K562 (cell line): Measurements from ENCODE around the gene NEDD4. TPM values are rescaled to one million over a fixed set of nuclear protein-coding genes. Genes with fewer than 3 reads are reported as not detected.

Source experiments
- ATAC-seq: fragments of 200-7000 bp; cut with Tn5 transposase; 3 replicates; pipeline ENCODE4 v1.9.1; 2020; ENCODE audit warnings: moderate library complexity
- BruUV-seq: library from RNA; stranded (reverse); fragments of 400-500 nt; replicated peaks from 2 replicates; lab custom pipeline; 2021; lab: Mats Ljungman, UMichigan
- CTCF ChIA-PET: fragments of 300-600 bp; formaldehyde crosslinking; extraction: SDS; loops from one replicate; lab custom pipeline; 2021; ENCODE audit warnings: low intra/inter-chr PET ratio; lab: Yijun Ruan, JAX
- POLR2A ChIA-PET: fragments of 300-600, 350-650 bp; sonication (Branson Sonifier 250); formaldehyde crosslinking; extraction: SDS; loops from one replicate; lab custom pipeline; 2021; ENCODE audit warnings: antibody characterized with exemption, inconsistent platforms; lab: Yijun Ruan, JAX
- DNase-seq, 4 experiments: peaks; one replicate each; pipeline versions ENCODE4 v3.0.0 to v3.0.0-alpha.2; 2011 to 2018; ENCODE audit warnings: low spot score in 3 of 4, mixed read lengths in 3 of 4; ENCODE audit errors: extremely low read depth in 1 of 4
- FAIRE-seq: peaks from 2 replicates; lab custom pipeline; 2011; peaks lifted over from hg19 to GRCh38; lab: Jason Lieb, UNC
- H2AFZ ChIP-seq: 2 replicates; pipeline ENCODE4 v1.6.0; 2011; ENCODE audit warnings: low read depth, low read length, control low read depth, inconsistent platforms
- H3K27ac ChIP-seq: fragments of 200-600 bp; 3 replicates; pipeline ENCODE4 v1.8.0; 2011; ENCODE audit warnings: low read depth, mild to moderate bottlenecking, control low read depth, inconsistent platforms, low read length, moderate library complexity, mixed read lengths; ENCODE audit errors: extremely low read depth
- H3K27me3 ChIP-seq, 2 experiments: fragments of 300-600 bp in 1 of 2; 2 replicates in 1 of 2; 3 replicates in 1 of 2; pipeline versions ENCODE4 v1.6.0 to v1.8.0; 2011; ENCODE audit warnings: inconsistent platforms in 2 of 2, low read length in 2 of 2, mild to moderate bottlenecking in 1 of 2, mixed read lengths in 1 of 2, moderate library complexity in 1 of 2; ENCODE audit not compliant: control insufficient read depth in 2 of 2, insufficient read depth in 2 of 2
- H3K36me3 ChIP-seq: fragments of 300-600 bp; 3 replicates; pipeline ENCODE4 v1.8.0; 2011; ENCODE audit warnings: mild to moderate bottlenecking, low read length, inconsistent platforms; ENCODE audit not compliant: control insufficient read depth, insufficient read depth
- H3K4me1 ChIP-seq, 2 experiments: fragments of 200-600 bp in 1 of 2; replicated peaks in 1 of 2; 2 replicates in 1 of 2; 3 replicates in 1 of 2; pipeline versions ENCODE4 v1.5.1 to v1.8.0; 2011; ENCODE audit warnings: inconsistent platforms in 2 of 2, low read length in 2 of 2, mild to moderate bottlenecking in 1 of 2, mixed read lengths in 1 of 2, moderate library complexity in 1 of 2; ENCODE audit not compliant: control insufficient read depth in 2 of 2, insufficient read depth in 2 of 2
- H3K4me2 ChIP-seq: 2 replicates; pipeline ENCODE4 v1.6.1; 2011; ENCODE audit warnings: low read length, control low read depth, inconsistent platforms, mixed read lengths; ENCODE audit not compliant: insufficient read depth
- H3K4me3 ChIP-seq: fragments of 200-600 bp; sonication (generic), shearing (Covaris generic); 2 replicates; pipeline ENCODE4 v1.5.1; 2016; ENCODE audit warnings: control low read depth, inconsistent platforms
- H3K79me2 ChIP-seq: fragments of 200-600 bp; 3 replicates; pipeline ENCODE4 v1.8.0; 2011; ENCODE audit warnings: low read length, inconsistent platforms; ENCODE audit not compliant: control insufficient read depth, insufficient read depth
- H3K9ac ChIP-seq, 2 experiments: 2 replicates each; pipeline versions ENCODE4 v1.6.0 to v1.6.1; 2011; ENCODE audit warnings: low read depth in 2 of 2, low read length in 2 of 2, control low read depth in 1 of 2, inconsistent platforms in 1 of 2, mild to moderate bottlenecking in 1 of 2, mixed read lengths in 1 of 2; ENCODE audit not compliant: insufficient read depth in 1 of 2
- H3K9me1 ChIP-seq: one replicate; pipeline ENCODE4 v1.6.0; 2011; ENCODE audit warnings: inconsistent platforms, mild to moderate bottlenecking, low read length, moderate library complexity; ENCODE audit not compliant: control insufficient read depth, insufficient read depth
- H3K9me3 ChIP-seq: replicated peaks from 2 replicates; pipeline ENCODE4 v1.5.1; 2011; ENCODE audit warnings: low read depth, low read length, inconsistent platforms; ENCODE audit not compliant: control insufficient read depth, insufficient read depth
- H4K20me1 ChIP-seq: replicated peaks from 2 replicates; pipeline ENCODE4 v1.6.1; 2011; ENCODE audit warnings: low read length, inconsistent platforms, mixed read lengths; ENCODE audit not compliant: control insufficient read depth, insufficient read depth
- RBFOX2 ChIP-seq: fragments of 200-400 bp; formaldehyde crosslinking; IDR thresholded peaks from 2 replicates; pipeline ENCODE4 v1.6.1; 2017; ENCODE audit warnings: low read depth, mild to moderate bottlenecking, low read length, moderate library complexity
- SMAD2 ChIP-seq: fragments of 150-350 bp; IDR thresholded peaks from 2 replicates; pipeline ENCODE4 v1.6.1; 2014; ENCODE audit warnings: low read depth, mild to moderate bottlenecking, low read length
- ZNF589 ChIP-seq: fragments of 200-800 bp; sonication (Bioruptor generic); IDR thresholded peaks from 2 replicates; pipeline ENCODE4 v1.6.1; 2016; ENCODE audit warnings: low read depth, missing genetic modification characterization, missing compliant biosample characterization
- WGBS: fragments of 100-300 bp; shearing (Covaris generic); methylation state at CpG from one replicate; pipeline ENCODE4 v1.1.6; 2016; ENCODE audit warnings: low coverage, mixed read lengths; ENCODE audit not compliant: insufficient coverage; ENCODE audit errors: missing lambda C conversion rate; 5-methylcytosine and 5-hydroxymethylcytosine counted together
- in situ Hi-C: fragments of 300-500 bp; cut with MboI; formaldehyde crosslinking; loops from 4 replicates; pipeline ENCODE4 v1.15.0; 2018; ENCODE audit warnings: inconsistent platforms, mixed read lengths
- intact Hi-C: fragments of 100-400 bp; cut with micrococcal nuclease; formaldehyde crosslinking; loops from 2 replicates; pipeline ENCODE4 v1.14.2; 2022
- polyA plus RNA-seq, 8 experiments: library from polyadenylated mRNA; depleted of rRNA in 4 of 8; stranded (reverse) in 5 of 8; unstranded in 3 of 8; fragments of >200 nt; fragmentation: Nextera tagmentation in 2 of 8; fragmentation: Illumina TruSeq in 1 of 8; extraction: Ambion mirVana in 2 of 8; extraction: Trizol in 1 of 8; gene quantifications; 2 replicates each; pipeline versions ENCODE4 v1.2.1 to v1.2.3, GENCODE V29; 2011 to 2014; ENCODE audit warnings: inconsistent platforms in 1 of 8, missing spikeins in 1 of 8
- total RNA-seq, 7 experiments: library from RNA; depleted of rRNA in 6 of 7; stranded (reverse); fragments of >200 nt in 6 of 7; fragmentation: Illumina TruSeq in 2 of 7; extraction: Trizol in 2 of 7; gene quantifications; 2 replicates each; pipeline versions ENCODE4 v1.2.1 to v1.2.3, GENCODE V29; 2011 to 2021; ENCODE audit warnings: low replicate concordance in 1 of 7
- TF ChIP-seq, protein P1 (sequence below): conservative IDR thresholded peaks from 2 replicates; pipeline ENCODE4 v1.6.1; 2011; ENCODE audit warnings: low read depth, mild to moderate bottlenecking, low read length; ENCODE audit not compliant: control insufficient read depth

The NEDD4 gene
- total and polyA plus RNA-seq, 9 of the 15 experiments (the other 6 are each of a cell fraction or from before 2014, with no cell fraction given), result 7.2 to 23.7 (median 17.3) TPM

DNA sequence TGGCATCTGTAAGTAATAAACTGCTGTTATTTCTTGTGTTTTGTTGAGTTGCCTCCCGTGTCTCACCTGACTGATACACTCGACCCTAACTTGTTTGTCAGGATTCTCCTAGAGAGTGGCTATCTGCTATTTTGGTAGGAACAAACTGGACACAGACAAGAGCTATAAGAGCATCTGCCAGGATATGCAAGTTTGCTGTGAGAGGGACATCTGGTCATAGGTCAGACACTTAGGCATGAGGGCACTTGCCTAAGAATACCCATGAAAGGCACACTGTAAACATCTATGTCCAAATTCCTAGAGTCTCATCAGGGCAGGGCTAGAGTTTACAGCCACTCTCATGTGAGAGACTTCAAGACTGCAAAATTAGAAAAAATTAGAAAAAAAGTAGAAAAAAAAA is 32.5 kb downstream of the NEDD4 start:
- BruUV-seq, result no TSS peak
- intact Hi-C loops, result no loop called here
- H3K4me3 ChIP-seq, result no peak overlapping the region
- POLR2A ChIA-PET, result no interaction called here
- H3K36me3 ChIP-seq, result no peaks in the 10 kb centered on the region
- in situ Hi-C loops, result no loop called here
- no peaks in the 10 kb centered on the region for H3K9me1 ChIP-seq
- H2AFZ ChIP-seq, result no peak overlapping the region
- ATAC-seq (no peak; the same call in 2 of the 3 replicates), FAIRE-seq (no peak), DNase-seq (no peak)
- H3K79me2 ChIP-seq, result no peaks in the 10 kb centered on the region
- no peak overlapping the region for H3K4me2 ChIP-seq
- H3K9ac ChIP-seq, result no peak overlapping the region
- no peaks in the 10 kb centered on the region for H3K27me3 ChIP-seq
- CTCF ChIA-PET, result no interaction called here
- H4K20me1 ChIP-seq, result no peaks in the 10 kb centered on the region
- peaks cover 0 to 3% of the 10 kb centered on the region in 2 experiments; a peak in 2 of 5 replicates for H3K4me1 ChIP-seq
- no peak for TF ChIP-seq ZNF589 (CRISPR knock-in tag)
- TF ChIP-seq SMAD2, result no peak
- TF ChIP-seq, protein P1, sequence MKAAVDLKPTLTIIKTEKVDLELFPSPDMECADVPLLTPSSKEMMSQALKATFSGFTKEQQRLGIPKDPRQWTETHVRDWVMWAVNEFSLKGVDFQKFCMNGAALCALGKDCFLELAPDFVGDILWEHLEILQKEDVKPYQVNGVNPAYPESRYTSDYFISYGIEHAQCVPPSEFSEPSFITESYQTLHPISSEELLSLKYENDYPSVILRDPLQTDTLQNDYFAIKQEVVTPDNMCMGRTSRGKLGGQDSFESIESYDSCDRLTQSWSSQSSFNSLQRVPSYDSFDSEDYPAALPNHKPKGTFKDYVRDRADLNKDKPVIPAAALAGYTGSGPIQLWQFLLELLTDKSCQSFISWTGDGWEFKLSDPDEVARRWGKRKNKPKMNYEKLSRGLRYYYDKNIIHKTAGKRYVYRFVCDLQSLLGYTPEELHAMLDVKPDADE, result no peak
- no peak for TF ChIP-seq RBFOX2
- H3K27ac ChIP-seq, result no peak overlapping the region
- 33% methylated on average over 2 of the region's 2 CpGs for WGBS
- H3K9me3 ChIP-seq, result no peaks in the 10 kb centered on the region
